ENCODE measurements around the gene COL27A1.

Gene COL27A1

GRCh38 chr9:114342755-114343440 is 187.6 kb downstream of the COL27A1 start:
- no peak for DNase-seq (ENCODE audit: low read depth)

- no peak for DNase-seq (ENCODE audit: low read depth)
Observed at GRCh38 chr9:114343471-114344187, 188.3 kb downstream of the COL27A1 start.

- DNase-seq (ENCODE audit: low read depth) = no peak
Observed at GRCh38 chr9:114344188-114344566, 188.8 kb downstream of the COL27A1 start.

- DNase-seq (ENCODE audit: low read depth) = no peak
Observed at GRCh38 chr9:114344692-114345091, 189.4 kb downstream of the COL27A1 start.

DNA sequence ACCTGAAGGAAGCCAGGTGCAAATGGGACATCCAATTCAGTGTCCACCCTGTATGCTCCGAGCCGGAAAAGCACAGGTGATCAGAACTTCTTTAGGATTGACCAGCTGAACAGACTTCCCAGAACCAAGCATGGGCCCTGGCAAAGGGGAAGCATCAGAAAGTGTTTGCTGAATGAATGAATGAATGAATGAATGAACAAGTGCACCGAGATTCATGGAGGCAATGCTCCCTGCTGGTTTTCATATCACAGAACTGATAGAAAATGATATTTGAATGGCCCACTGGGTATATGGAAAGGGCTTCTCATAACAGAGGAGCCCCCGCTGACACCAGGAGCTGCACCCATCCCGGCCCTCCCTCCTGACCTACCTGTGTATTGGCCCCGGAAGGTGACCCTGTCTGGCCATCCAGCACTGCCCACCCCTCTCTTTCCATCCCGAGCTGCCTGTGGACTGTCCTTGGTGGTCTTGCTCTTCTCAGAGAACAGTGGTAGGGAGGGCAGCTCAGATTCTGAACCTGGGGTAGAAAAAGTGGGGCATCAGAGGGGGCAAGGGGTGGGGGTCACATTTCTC is 190.2 kb downstream of the COL27A1 start:
- DNase-seq (ENCODE audit: low read depth) = no peak

DNA sequence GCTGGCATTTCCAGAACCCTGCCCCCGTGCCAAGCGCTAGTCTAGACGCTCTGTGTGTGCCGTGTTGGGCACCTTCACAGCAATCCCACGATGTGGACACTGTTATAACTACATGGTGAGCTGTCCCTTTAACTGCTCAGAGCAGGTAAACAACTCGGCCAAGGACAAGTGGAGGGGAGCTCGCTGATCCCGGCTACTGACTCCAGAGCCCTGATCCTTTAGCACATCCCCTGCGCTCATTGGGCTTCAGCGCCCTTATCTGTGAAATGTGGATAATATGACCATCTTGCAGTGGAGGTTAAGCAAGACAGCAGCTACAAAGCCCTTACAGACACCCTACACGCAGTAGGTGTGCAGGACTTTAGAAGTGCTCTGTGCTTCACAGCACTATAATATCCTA is 190.8 kb downstream of the COL27A1 start:
- no peak for DNase-seq (ENCODE audit: low read depth)

DNA sequence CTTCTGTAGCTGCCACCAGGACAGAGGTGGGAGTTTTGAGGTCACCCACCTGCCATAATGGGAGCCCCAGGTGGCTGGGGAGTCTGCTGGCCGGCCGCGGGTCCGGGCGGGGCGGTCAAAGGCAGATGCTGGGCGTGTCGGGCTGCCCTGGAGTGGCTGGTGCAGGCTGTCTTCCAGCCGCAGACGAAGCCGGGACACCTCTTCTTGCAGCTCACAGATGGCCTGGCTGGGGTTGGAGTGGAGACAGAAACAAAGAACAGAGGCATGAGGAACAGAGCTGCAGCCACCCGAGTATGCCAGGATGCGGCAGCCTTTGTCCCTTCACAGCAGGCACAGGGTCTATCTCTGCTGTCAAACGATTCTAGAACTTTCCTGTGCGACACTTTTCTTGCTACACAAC is 192.3 kb downstream of the COL27A1 start:
- DNase-seq (ENCODE audit: low read depth) = no peak

- DNase-seq (ENCODE audit: low read depth) = no peak
Observed at GRCh38 chr9:114348261-114348905, 193.0 kb downstream of the COL27A1 start.

GRCh38 chr9:114348906-114349482 is 193.7 kb downstream of the COL27A1 start:
- peak; percentile 90 for DNase-seq (ENCODE audit: low read depth)

- no peak for DNase-seq (ENCODE audit: low read depth)
Observed at GRCh38 chr9:114349713-114350480, 194.6 kb downstream of the COL27A1 start.

- DNase-seq (ENCODE audit: low read depth) = no peak
Observed at GRCh38 chr9:114350636-114351401, 195.5 kb downstream of the COL27A1 start.

- no peak for DNase-seq (ENCODE audit: low read depth)
Observed at GRCh38 chr9:114351932-114352331, 196.6 kb downstream of the COL27A1 start.

GRCh38 chr9:114355821-114356220 is 200.5 kb downstream of the COL27A1 start:
- no peak for DNase-seq (ENCODE audit: low read depth)

GRCh38 chr9:114356792-114357191 is 201.5 kb downstream of the COL27A1 start:
- no peak for DNase-seq (ENCODE audit: low read depth)

DNA sequence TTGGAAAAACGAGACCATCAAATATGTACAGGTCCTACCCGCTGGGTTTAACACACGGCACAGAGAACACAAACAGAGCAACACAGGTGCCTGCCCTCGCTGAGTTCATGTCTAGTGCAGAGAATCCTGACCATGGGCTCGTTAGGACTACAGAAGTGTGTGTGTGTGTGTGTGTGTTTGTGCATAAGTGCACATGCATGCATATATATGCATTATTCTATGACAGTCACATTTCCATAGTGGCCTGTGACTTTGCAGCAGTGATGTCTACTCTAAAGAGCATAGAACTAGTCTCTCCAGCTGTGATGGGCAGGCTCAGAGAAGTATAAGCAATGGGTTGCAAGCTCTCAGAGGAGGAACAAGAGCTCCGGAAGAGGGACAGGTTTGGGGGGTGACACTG is 202.0 kb downstream of the COL27A1 start:
- DNase-seq (ENCODE audit: low read depth) = no peak

- no peak for DNase-seq (ENCODE audit: low read depth)
Observed at GRCh38 chr9:114357911-114358328, 202.6 kb downstream of the COL27A1 start.

DNA sequence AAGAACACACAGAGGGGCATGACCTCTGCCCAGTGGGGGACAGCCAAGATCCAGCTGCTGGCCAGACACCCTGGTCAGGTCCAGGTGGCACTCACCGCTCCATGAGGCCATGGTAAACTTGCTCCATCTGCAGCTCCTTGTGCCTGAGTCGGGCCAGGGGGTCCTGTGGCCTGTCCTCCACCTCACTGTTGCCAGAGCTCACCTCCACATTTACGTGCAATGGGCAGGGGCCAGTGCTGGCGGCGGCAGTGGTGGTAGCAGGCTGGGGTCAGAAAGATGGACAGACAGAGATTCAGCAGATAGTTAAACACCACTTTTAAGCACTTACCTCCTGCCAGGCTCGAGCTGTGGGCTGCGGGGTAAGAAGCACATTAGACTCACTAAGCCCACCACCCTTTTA is 204.5 kb downstream of the COL27A1 start:
- DNase-seq (ENCODE audit: low read depth) = no peak

- DNase-seq (ENCODE audit: low read depth) = no peak
Observed at GRCh38 chr9:114361542-114361941, 206.2 kb downstream of the COL27A1 start.
